GM23338 (cell line): Measurements from ENCODE around the gene PAH. TPM values are rescaled to one million over a fixed set of nuclear protein-coding genes. Genes with fewer than 3 reads are reported as not detected.

Experiments
- ATAC-seq: fragments of 200-7000 bp; cut with Tn5 transposase; 3 replicates; pipeline ENCODE4 v1.9.1; 2020
- DNase-seq: peaks from one replicate; pipeline ENCODE4 v3.0.0-alpha.2; 2015; ENCODE audit warnings: low spot score
- H2AFZ ChIP-seq: fragments of 200-600 bp; sonication (generic); 2 replicates; pipeline ENCODE4 v1.8.0; 2016; ENCODE audit warnings: antibody characterized with exemption, mild to moderate bottlenecking, moderate library complexity
- H3F3A ChIP-seq: fragments of 200-600 bp; sonication (generic); replicated peaks from 2 replicates; pipeline ENCODE4 v1.8.0; 2017; ENCODE audit warnings: antibody characterized with exemption, mixed run types, low read depth
- H3K27ac ChIP-seq: fragments of 200-600 bp; sonication (generic); 2 replicates; pipeline ENCODE4 v1.6.1; 2016; ENCODE audit warnings: low read depth
- H3K27me3 ChIP-seq: fragments of 200-600 bp; sonication (generic); 2 replicates; pipeline ENCODE4 v1.8.0; 2016; ENCODE audit warnings: mild to moderate bottlenecking, mixed run types, moderate library complexity; ENCODE audit not compliant: insufficient read depth
- H3K36me3 ChIP-seq: fragments of 200-600 bp; sonication (generic); 2 replicates; pipeline ENCODE4 v1.8.0; 2016; ENCODE audit warnings: mild to moderate bottlenecking; ENCODE audit not compliant: insufficient read depth
- H3K4me1 ChIP-seq: fragments of 200-600 bp; sonication (generic); 2 replicates; pipeline ENCODE4 v1.8.0; 2016; ENCODE audit warnings: mild to moderate bottlenecking, moderate library complexity; ENCODE audit not compliant: insufficient read depth
- H3K4me2 ChIP-seq: fragments of 200-600 bp; sonication (generic); 2 replicates; pipeline ENCODE4 v1.7.1; 2017; ENCODE audit warnings: mixed run types
- H3K4me3 ChIP-seq: fragments of 200-600 bp; sonication (generic); 2 replicates; pipeline ENCODE4 v1.6.1; 2016; ENCODE audit warnings: mixed run types
- H3K79me2 ChIP-seq: fragments of 200-600 bp; sonication (generic); replicated peaks from 2 replicates; pipeline ENCODE4 v1.8.0; 2017; ENCODE audit warnings: mild to moderate bottlenecking; ENCODE audit not compliant: insufficient read depth
- H3K9me2 ChIP-seq: fragments of 200-600 bp; sonication (generic); 2 replicates; pipeline ENCODE4 v1.8.0; 2017; ENCODE audit not compliant: insufficient read depth
- H4K20me1 ChIP-seq: fragments of 200-600 bp; sonication (generic); replicated peaks from 2 replicates; pipeline ENCODE4 v1.8.0; 2017; ENCODE audit warnings: mild to moderate bottlenecking; ENCODE audit not compliant: insufficient read depth
- H3K27ac Mint-ChIP-seq: 2 replicates; pipeline ENCODE4 v1.8.0; 2020; ENCODE audit warnings: inconsistent platforms, mild to moderate bottlenecking, moderate library complexity, mixed read lengths
- H3K27me3 Mint-ChIP-seq: 3 replicates; pipeline ENCODE4 v1.8.0; 2022; ENCODE audit warnings: low read depth, mild to moderate bottlenecking, moderate library complexity, mixed read lengths, inconsistent platforms; ENCODE audit not compliant: insufficient read depth, poor library complexity
- H3K36me3 Mint-ChIP-seq: 3 replicates; pipeline ENCODE4 v1.8.0; 2021; ENCODE audit warnings: low read depth, mild to moderate bottlenecking, inconsistent platforms, moderate library complexity, mixed read lengths
- H3K4me1 Mint-ChIP-seq: 3 replicates; pipeline ENCODE4 v1.8.0; 2020; ENCODE audit warnings: mild to moderate bottlenecking, inconsistent platforms, mixed read lengths
- H3K4me3 Mint-ChIP-seq: 3 replicates; pipeline ENCODE4 v1.8.0; 2021; ENCODE audit warnings: moderate library complexity, mild to moderate bottlenecking, inconsistent platforms, mixed read lengths
- H3K9me3 Mint-ChIP-seq: 3 replicates; pipeline ENCODE4 v1.8.0; 2020; ENCODE audit warnings: moderate library complexity, mild to moderate bottlenecking, inconsistent platforms, mixed read lengths
- CREB1 ChIP-seq: fragments of 250-450 bp; sonication (Bioruptor Pico); IDR thresholded peaks from 2 replicates; pipeline ENCODE4 v1.5.0; 2020; ENCODE audit warnings: low read depth, mild to moderate bottlenecking, moderate library complexity
- EZH2 ChIP-seq: fragments of 200-600 bp; sonication (generic); IDR thresholded peaks from one replicate; pipeline ENCODE4 v1.8.0; 2017; ENCODE audit warnings: antibody characterized with exemption, mild to moderate bottlenecking, low read depth; ENCODE audit not compliant: unreplicated experiment
- JUNB ChIP-seq: IDR thresholded peaks from one replicate; pipeline ENCODE4 v1.6.1; 2016; ENCODE audit warnings: antibody characterized with exemption; ENCODE audit not compliant: unreplicated experiment
- NANOG ChIP-seq: IDR thresholded peaks from 2 replicates; pipeline ENCODE4 v1.6.1; 2016; ENCODE audit warnings: antibody characterized with exemption, borderline replicate concordance
- POLR2AphosphoS5 ChIP-seq: IDR thresholded peaks from 2 replicates; pipeline ENCODE4 v1.6.1; 2016; ENCODE audit warnings: antibody characterized with exemption, low read depth
- STAT1 ChIP-seq: IDR thresholded peaks from one replicate; pipeline ENCODE4 v1.6.1; 2016; ENCODE audit warnings: antibody characterized with exemption; ENCODE audit not compliant: unreplicated experiment
- ZNF114 ChIP-seq: fragments of 250-450 bp; sonication (Bioruptor Pico); IDR thresholded peaks from 2 replicates; pipeline ENCODE4 v1.5.0; 2020; ENCODE audit warnings: mild to moderate bottlenecking, moderate library complexity
- ZNF331 ChIP-seq: fragments of 250-450 bp; sonication (Bioruptor Pico); IDR thresholded peaks from 2 replicates; pipeline ENCODE4 v1.5.0; 2020; ENCODE audit warnings: low read depth, mild to moderate bottlenecking, moderate library complexity
- polyA plus RNA-seq: library from polyadenylated mRNA; unstranded; fragments of >200 nt; fragmentation: Nextera tagmentation; extraction: Ambion mirVana; gene quantifications from 2 replicates; pipeline ENCODE4 v1.2.1, GENCODE V29; 2016
- total RNA-seq: library from RNA; depleted of rRNA; stranded (reverse); fragments of >200 nt; shearing (Covaris generic); gene quantifications from 2 replicates; pipeline ENCODE4 v1.2.3, GENCODE V29; 2014
- TF ChIP-seq, protein P1 (sequence below), 2 experiments: fragments of 200-600 bp in 1 of 2; sonication (generic) in 1 of 2; conservative IDR thresholded peaks; 2 replicates each; pipeline versions ENCODE4 v1.5.1 to v1.6.1; 2016 to 2017; ENCODE audit warnings: antibody characterized with exemption in 2 of 2, low read depth in 2 of 2, mild to moderate bottlenecking in 2 of 2, moderate library complexity in 1 of 2
- TF ChIP-seq, protein P2 (sequence below): IDR thresholded peaks from one replicate; pipeline ENCODE4 v1.6.1; 2018; ENCODE audit warnings: antibody characterized with exemption; ENCODE audit not compliant: unreplicated experiment
- TF ChIP-seq, protein P3 (sequence below): IDR thresholded peaks from 2 replicates; pipeline ENCODE4 v1.6.1; 2016; ENCODE audit warnings: antibody characterized with exemption

The PAH gene
- total and polyA plus RNA-seq, 2 experiments from 2014 or later = 3.7 to 4.8 TPM

DNA sequence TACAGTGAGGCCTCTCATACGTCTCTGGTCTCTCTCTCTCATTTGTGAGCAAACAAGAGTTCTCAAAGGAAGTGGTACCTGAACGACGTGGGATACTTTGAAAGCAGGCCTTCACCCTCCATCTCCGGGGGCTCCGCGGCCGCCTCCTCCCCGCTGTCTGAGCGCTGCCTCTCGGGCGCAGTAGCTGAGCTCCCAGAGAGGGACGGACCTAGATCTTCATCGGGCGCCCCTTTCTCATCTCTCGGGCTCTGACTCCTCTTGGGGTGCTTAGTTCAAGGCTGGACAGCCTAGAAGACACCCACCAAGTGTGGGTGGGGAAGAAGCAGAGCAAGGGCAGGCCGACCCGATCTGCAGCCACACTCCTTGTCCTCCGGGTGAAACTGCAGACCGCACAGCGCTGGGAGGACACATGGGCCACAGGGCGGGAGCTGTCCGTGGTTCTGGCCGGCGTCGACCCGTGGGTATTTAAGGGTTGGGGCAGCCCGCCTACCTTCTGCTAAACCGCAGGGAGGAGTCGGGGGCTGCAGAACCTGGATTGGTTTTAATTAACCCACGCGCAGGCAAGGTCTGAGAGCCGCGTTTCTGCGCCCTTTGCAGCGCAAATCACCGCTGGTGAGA, 92.7 kb downstream of the PAH start:
- peak overlapping the region; percentile 77; the same call in 1 of the 2 replicates for H2AFZ ChIP-seq
- peak overlapping the region; percentile 68 for H3K4me3 Mint-ChIP-seq
- peak; percentile 100 for ATAC-seq

DNA sequence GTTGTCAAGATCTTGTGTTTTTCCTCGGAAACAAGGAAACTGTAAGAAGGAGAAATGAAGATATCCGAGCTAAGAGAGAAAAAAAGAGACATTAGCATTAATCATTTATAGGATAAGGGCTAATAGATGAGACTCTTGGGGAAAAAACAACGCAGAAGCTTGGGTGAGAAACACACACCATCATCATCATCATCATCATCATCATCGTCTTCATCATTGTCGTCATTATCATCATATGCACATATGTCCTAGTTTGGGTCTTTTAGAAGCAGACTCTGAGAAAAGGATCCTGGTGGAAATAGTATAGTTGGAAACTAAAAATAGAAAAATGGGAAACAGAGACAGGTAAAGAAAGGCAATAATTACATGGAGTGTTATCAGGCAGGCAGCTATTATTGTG, 95.9 kb downstream of the PAH start:
- H3K36me3 Mint-ChIP-seq = no peaks in the 10 kb centered on the region
- DNase-seq = no peak
- TF ChIP-seq STAT1 (no peak), ZNF331 (CRISPR knock-in tag) (no peak), CREB1 (no peak), POLR2AphosphoS5 (no peak), NANOG (no peak), JUNB (no peak)
- TF ChIP-seq, protein P1, sequence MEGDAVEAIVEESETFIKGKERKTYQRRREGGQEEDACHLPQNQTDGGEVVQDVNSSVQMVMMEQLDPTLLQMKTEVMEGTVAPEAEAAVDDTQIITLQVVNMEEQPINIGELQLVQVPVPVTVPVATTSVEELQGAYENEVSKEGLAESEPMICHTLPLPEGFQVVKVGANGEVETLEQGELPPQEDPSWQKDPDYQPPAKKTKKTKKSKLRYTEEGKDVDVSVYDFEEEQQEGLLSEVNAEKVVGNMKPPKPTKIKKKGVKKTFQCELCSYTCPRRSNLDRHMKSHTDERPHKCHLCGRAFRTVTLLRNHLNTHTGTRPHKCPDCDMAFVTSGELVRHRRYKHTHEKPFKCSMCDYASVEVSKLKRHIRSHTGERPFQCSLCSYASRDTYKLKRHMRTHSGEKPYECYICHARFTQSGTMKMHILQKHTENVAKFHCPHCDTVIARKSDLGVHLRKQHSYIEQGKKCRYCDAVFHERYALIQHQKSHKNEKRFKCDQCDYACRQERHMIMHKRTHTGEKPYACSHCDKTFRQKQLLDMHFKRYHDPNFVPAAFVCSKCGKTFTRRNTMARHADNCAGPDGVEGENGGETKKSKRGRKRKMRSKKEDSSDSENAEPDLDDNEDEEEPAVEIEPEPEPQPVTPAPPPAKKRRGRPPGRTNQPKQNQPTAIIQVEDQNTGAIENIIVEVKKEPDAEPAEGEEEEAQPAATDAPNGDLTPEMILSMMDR (conservative IDR thresholded peaks at IDR 0.05; ENCODE audit: low read depth in 2 of 2) = no peak
- TF ChIP-seq, protein P2, sequence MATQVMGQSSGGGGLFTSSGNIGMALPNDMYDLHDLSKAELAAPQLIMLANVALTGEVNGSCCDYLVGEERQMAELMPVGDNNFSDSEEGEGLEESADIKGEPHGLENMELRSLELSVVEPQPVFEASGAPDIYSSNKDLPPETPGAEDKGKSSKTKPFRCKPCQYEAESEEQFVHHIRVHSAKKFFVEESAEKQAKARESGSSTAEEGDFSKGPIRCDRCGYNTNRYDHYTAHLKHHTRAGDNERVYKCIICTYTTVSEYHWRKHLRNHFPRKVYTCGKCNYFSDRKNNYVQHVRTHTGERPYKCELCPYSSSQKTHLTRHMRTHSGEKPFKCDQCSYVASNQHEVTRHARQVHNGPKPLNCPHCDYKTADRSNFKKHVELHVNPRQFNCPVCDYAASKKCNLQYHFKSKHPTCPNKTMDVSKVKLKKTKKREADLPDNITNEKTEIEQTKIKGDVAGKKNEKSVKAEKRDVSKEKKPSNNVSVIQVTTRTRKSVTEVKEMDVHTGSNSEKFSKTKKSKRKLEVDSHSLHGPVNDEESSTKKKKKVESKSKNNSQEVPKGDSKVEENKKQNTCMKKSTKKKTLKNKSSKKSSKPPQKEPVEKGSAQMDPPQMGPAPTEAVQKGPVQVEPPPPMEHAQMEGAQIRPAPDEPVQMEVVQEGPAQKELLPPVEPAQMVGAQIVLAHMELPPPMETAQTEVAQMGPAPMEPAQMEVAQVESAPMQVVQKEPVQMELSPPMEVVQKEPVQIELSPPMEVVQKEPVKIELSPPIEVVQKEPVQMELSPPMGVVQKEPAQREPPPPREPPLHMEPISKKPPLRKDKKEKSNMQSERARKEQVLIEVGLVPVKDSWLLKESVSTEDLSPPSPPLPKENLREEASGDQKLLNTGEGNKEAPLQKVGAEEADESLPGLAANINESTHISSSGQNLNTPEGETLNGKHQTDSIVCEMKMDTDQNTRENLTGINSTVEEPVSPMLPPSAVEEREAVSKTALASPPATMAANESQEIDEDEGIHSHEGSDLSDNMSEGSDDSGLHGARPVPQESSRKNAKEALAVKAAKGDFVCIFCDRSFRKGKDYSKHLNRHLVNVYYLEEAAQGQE = no peak
- TF ChIP-seq, protein P3, sequence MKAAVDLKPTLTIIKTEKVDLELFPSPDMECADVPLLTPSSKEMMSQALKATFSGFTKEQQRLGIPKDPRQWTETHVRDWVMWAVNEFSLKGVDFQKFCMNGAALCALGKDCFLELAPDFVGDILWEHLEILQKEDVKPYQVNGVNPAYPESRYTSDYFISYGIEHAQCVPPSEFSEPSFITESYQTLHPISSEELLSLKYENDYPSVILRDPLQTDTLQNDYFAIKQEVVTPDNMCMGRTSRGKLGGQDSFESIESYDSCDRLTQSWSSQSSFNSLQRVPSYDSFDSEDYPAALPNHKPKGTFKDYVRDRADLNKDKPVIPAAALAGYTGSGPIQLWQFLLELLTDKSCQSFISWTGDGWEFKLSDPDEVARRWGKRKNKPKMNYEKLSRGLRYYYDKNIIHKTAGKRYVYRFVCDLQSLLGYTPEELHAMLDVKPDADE = no peak

More for the DNA sequence above, 92.7 kb downstream of the PAH start:
- H3K4me1 ChIP-seq = peaks cover 12% of the 10 kb centered on the region; the same call in 1 of the 2 replicates
- Mint-ChIP-seq H3K9me3 (no peaks in the 10 kb centered on the region), H3K36me3 (no peaks in the 10 kb centered on the region), H3K27me3 (peaks cover 19% of the 10 kb centered on the region), H3K4me1 (peaks cover 7% of the 10 kb centered on the region), H3K27ac (no peak overlapping the region)
- H4K20me1 ChIP-seq = no peaks in the 10 kb centered on the region
- H3K27me3 ChIP-seq = peaks cover 35% of the 10 kb centered on the region
- H3K36me3 ChIP-seq = no peaks in the 10 kb centered on the region
- H3K4me3 ChIP-seq = peak overlapping the region; percentile 61
- TF ChIP-seq, protein P2 = peak; percentile 93
- TF ChIP-seq ZNF114 (CRISPR knock-in tag) (peak; percentile 70; the same call in 1 of the 2 replicates), CREB1 (peak; percentile 26; the same call in 1 of the 2 replicates), EZH2 (no peak), POLR2AphosphoS5 (no peak)
- no peak overlapping the region for H3K27ac ChIP-seq
- no peaks in the 10 kb centered on the region for H3K79me2 ChIP-seq
- DNase-seq = peak; percentile 93
- peak overlapping the region; percentile 79 for H3K4me2 ChIP-seq
- H3K9me2 ChIP-seq = peaks cover 3% of the 10 kb centered on the region; the same call in 1 of the 2 replicates
- H3F3A ChIP-seq = no peaks in the 10 kb centered on the region

More for the DNA sequence above, 95.9 kb downstream of the PAH start:
- Histone ChIP-seq H3K4me1 (peaks cover 12% of the 10 kb centered on the region; the same call in 1 of the 2 replicates), H3K79me2 (no peaks in the 10 kb centered on the region), H3K4me3 (no peak overlapping the region), H3K4me2 (no peak overlapping the region), H3K27me3 (peaks cover 31% of the 10 kb centered on the region), H3K9me2 (peaks cover 3% of the 10 kb centered on the region; the same call in 1 of the 2 replicates), H2AFZ (no peak overlapping the region), H3F3A (no peaks in the 10 kb centered on the region), H3K36me3 (no peaks in the 10 kb centered on the region), H4K20me1 (no peaks in the 10 kb centered on the region), H3K27ac (no peak overlapping the region)
- Mint-ChIP-seq H3K9me3 (no peaks in the 10 kb centered on the region), H3K4me1 (peaks cover 10% of the 10 kb centered on the region), H3K27me3 (peaks cover 19% of the 10 kb centered on the region), H3K27ac (no peak overlapping the region), H3K4me3 (no peak overlapping the region)
- ATAC-seq = no peak
